ENCODE results near the gene ILDR1.

ILDR1 gene

DNA sequence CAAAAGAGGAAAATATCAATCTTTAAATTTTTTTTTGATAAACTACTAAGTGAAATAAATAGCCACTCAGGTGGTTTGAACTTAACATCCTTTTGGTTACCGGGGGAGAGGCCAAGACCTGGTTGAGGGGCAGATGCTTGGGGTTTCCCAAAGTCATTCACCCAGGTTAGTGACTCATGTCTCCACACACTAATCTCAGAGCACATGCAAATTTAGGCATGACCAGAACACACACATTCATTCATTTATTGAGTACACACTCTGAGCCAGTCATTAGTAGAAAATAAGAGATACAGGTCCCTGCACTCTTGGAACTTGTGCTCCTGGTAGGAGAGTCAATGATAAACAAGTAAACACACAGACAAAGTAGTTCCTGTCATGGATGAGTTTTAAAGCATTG, 7.3 kb downstream of the ILDR1 start:
- H3K9ac ChIP-seq (ENCODE audit: low read length): no peak overlapping the region
- 0 out of 2 replicates have a peak, but pooled peaks cover 3% of the 10 kb centered on the region for H3F3A ChIP-seq (ENCODE audit: insufficient read depth)
- H3K36me3 ChIP-seq (ENCODE audit: low read length): no peaks in the 10 kb centered on the region
- no peak overlapping the region for H3K4me3 ChIP-seq (ENCODE audit: insufficient read depth, low read length, poor library complexity, severe bottlenecking)
- no peak overlapping the region for H2AFZ ChIP-seq (ENCODE audit: low read depth, low read length, severe bottlenecking)
- H3K27me3 ChIP-seq (ENCODE audit: low read length): no peaks in the 10 kb centered on the region
- H3K9me2 ChIP-seq (replicated peaks; ENCODE audit: insufficient read depth, low read length): no peaks in the 10 kb centered on the region
- TF ChIP-seq, protein P1, sequence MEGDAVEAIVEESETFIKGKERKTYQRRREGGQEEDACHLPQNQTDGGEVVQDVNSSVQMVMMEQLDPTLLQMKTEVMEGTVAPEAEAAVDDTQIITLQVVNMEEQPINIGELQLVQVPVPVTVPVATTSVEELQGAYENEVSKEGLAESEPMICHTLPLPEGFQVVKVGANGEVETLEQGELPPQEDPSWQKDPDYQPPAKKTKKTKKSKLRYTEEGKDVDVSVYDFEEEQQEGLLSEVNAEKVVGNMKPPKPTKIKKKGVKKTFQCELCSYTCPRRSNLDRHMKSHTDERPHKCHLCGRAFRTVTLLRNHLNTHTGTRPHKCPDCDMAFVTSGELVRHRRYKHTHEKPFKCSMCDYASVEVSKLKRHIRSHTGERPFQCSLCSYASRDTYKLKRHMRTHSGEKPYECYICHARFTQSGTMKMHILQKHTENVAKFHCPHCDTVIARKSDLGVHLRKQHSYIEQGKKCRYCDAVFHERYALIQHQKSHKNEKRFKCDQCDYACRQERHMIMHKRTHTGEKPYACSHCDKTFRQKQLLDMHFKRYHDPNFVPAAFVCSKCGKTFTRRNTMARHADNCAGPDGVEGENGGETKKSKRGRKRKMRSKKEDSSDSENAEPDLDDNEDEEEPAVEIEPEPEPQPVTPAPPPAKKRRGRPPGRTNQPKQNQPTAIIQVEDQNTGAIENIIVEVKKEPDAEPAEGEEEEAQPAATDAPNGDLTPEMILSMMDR (IDR thresholded peaks at IDR 0.05; ENCODE audit: insufficient read depth, low read length, poor library complexity, severe bottlenecking): no peak
- TF ChIP-seq EZH2phosphoT487 (conservative IDR thresholded peaks at IDR 0.05; ENCODE audit: low read length): no peak
- no peaks in the 10 kb centered on the region for H4K20me1 ChIP-seq (ENCODE audit: low read depth, low read length)
- no peaks in the 10 kb centered on the region for H3K9me3 ChIP-seq (ENCODE audit: insufficient read depth, low read length)
- H3K4me2 ChIP-seq (ENCODE audit: low read depth, low read length, poor library complexity, severe bottlenecking): peak overlapping the region; percentile 33
- H3K27ac ChIP-seq (ENCODE audit: low read depth, low read length): no peak overlapping the region
- no peaks in the 10 kb centered on the region for H3K79me2 ChIP-seq (ENCODE audit: insufficient read depth, low read length)

DNA sequence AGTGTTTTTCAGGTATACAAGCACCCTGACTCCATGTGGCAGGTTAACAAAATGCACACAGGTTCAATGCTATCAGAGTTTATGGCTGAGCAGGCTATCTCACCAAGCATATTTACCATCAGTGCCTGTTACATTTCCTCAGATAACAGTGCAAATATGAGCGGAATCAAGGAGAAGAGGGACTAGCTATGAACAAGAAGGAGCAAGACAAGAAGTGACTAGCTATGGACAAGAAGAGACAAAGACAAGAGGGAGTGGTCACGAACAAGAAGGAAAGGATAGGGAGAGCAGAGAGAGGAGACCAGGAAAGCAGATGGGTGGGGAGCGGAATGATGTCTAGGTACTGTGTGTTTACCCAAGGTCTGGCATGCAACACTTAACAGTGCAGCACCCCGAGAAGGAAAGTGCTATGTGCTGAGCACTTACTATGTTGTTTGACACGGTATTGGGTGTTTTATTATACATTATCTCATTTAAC, 8.6 kb downstream of the ILDR1 start:
- no peaks in the 10 kb centered on the region for H4K20me1 ChIP-seq (ENCODE audit: low read depth, low read length)
- H3K79me2 ChIP-seq (ENCODE audit: insufficient read depth, low read length): no peaks in the 10 kb centered on the region
- TF ChIP-seq, protein P1 (IDR thresholded peaks at IDR 0.05; ENCODE audit: insufficient read depth, low read length, poor library complexity, severe bottlenecking): no peak
- no peak for TF ChIP-seq EZH2phosphoT487 (conservative IDR thresholded peaks at IDR 0.05; ENCODE audit: low read length)
- no peaks in the 10 kb centered on the region for H3K9me3 ChIP-seq (ENCODE audit: insufficient read depth, low read length)
- H3K4me3 ChIP-seq (ENCODE audit: insufficient read depth, low read length, poor library complexity, severe bottlenecking): no peak overlapping the region
- H3K9me2 ChIP-seq (replicated peaks; ENCODE audit: insufficient read depth, low read length): no peaks in the 10 kb centered on the region
- no peak overlapping the region for H3K27ac ChIP-seq (ENCODE audit: low read depth, low read length)
- no peak overlapping the region for H2AFZ ChIP-seq (ENCODE audit: low read depth, low read length, severe bottlenecking)
- H3K9ac ChIP-seq (ENCODE audit: low read length): no peak overlapping the region
- no peaks in the 10 kb centered on the region for H3K27me3 ChIP-seq (ENCODE audit: low read length)
- no peaks in the 10 kb centered on the region for H3F3A ChIP-seq (ENCODE audit: insufficient read depth)
- no peaks in the 10 kb centered on the region for H3K36me3 ChIP-seq (ENCODE audit: low read length)
- H3K4me2 ChIP-seq (ENCODE audit: low read depth, low read length, poor library complexity, severe bottlenecking): no peak overlapping the region

DNA sequence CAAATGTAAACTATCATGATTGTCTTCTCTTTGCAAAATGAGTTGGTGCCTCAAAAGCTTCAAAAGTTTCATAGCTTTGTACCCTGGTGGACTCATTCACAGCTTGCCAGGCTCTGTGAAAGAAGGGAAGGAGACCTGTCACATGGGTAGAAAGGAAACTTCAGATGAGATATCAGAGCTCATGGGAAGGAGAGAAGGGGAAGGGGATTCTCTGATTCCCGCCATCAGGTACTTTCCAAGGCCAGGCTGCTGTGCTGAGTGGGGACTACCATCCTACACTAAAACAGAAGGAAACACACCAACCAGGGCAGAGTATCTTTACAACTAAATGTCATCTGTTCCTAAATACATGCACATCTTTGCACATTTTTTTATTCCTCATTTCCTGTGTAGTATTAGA, 9.2 kb downstream of the ILDR1 start:
- no peak overlapping the region for H3K4me2 ChIP-seq (ENCODE audit: low read depth, low read length, poor library complexity, severe bottlenecking)
- H4K20me1 ChIP-seq (ENCODE audit: low read depth, low read length): no peaks in the 10 kb centered on the region
- H3K36me3 ChIP-seq (ENCODE audit: low read length): no peaks in the 10 kb centered on the region
- no peak overlapping the region for H3K27ac ChIP-seq (ENCODE audit: low read depth, low read length)
- no peak overlapping the region for H3K9ac ChIP-seq (ENCODE audit: low read length)
- H2AFZ ChIP-seq (ENCODE audit: low read depth, low read length, severe bottlenecking): no peak overlapping the region
- H3K9me3 ChIP-seq (ENCODE audit: insufficient read depth, low read length): no peaks in the 10 kb centered on the region
- H3F3A ChIP-seq (ENCODE audit: insufficient read depth): no peaks in the 10 kb centered on the region
- no peak for TF ChIP-seq EZH2phosphoT487 (conservative IDR thresholded peaks at IDR 0.05; ENCODE audit: low read length)
- TF ChIP-seq, protein P1 (IDR thresholded peaks at IDR 0.05; ENCODE audit: insufficient read depth, low read length, poor library complexity, severe bottlenecking): no peak
- H3K9me2 ChIP-seq (replicated peaks; ENCODE audit: insufficient read depth, low read length): no peaks in the 10 kb centered on the region
- no peak overlapping the region for H3K4me3 ChIP-seq (ENCODE audit: insufficient read depth, low read length, poor library complexity, severe bottlenecking)
- no peaks in the 10 kb centered on the region for H3K79me2 ChIP-seq (ENCODE audit: insufficient read depth, low read length)
- no peaks in the 10 kb centered on the region for H3K27me3 ChIP-seq (ENCODE audit: low read length)
